Measurements from ENCODE around the gene TAOK3.

DNA sequence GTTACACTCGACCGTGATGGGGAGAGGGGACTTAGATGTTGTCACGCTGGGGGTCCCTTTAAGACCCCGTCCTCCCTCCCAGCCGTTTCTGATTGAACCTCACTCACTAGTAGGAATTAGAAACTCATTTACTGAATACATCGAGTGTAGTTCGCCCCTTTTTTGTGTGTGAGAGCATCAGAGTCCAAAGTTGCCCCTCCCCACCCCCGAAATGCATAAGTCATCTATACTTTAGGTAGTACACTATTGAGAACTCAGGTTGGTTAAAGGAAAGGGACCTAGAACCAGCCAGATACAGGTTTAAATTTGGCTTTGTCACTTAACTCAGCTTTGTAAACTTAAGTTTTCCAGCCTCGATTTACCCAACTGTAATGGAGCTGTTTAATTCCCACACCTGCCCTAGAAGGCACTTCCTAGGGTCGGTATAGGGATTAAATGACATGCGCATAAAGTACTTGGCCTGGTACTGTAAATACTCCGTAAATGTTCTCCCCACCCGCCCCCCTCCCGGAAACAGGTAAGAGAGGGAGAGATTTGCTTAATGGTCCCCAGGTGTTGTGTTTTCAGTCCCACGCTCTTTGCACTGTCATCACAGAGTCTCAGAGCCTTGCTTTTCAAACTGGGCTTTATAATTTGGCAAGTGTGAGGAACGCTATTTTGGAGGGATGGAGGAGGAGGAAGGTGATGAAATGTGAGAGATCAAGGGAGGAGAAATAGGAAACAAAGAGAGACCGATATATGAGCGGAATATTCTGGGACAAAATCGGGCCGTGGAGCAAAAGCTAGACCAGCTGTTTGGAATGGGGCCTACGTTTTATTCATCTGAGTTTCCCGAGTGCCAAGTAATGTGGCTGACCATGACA, 4.5 kb upstream of the TAOK3 start:
- TF ChIP-seq EZH2phosphoT487 (IDR thresholded peaks at IDR 0.05; ENCODE audit: borderline replicate concordance, low read length), result no peak
- TF ChIP-seq, protein P1, sequence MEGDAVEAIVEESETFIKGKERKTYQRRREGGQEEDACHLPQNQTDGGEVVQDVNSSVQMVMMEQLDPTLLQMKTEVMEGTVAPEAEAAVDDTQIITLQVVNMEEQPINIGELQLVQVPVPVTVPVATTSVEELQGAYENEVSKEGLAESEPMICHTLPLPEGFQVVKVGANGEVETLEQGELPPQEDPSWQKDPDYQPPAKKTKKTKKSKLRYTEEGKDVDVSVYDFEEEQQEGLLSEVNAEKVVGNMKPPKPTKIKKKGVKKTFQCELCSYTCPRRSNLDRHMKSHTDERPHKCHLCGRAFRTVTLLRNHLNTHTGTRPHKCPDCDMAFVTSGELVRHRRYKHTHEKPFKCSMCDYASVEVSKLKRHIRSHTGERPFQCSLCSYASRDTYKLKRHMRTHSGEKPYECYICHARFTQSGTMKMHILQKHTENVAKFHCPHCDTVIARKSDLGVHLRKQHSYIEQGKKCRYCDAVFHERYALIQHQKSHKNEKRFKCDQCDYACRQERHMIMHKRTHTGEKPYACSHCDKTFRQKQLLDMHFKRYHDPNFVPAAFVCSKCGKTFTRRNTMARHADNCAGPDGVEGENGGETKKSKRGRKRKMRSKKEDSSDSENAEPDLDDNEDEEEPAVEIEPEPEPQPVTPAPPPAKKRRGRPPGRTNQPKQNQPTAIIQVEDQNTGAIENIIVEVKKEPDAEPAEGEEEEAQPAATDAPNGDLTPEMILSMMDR (IDR thresholded peaks at IDR 0.05; ENCODE audit: low read depth, low read length, poor library complexity, severe bottlenecking), result no peak

Measured in DOHH2 (cell line).